Colon (tissue), 2 donors: Measurements from ENCODE around the gene AJAP1.

Experiments used
- FAIRE-seq: peaks from 2 replicates; lab custom pipeline; 2012; peaks lifted over from hg19 to GRCh38; lab: Jason Lieb, UNC
- donor health status: control.
- donor health status: control.

AJAP1 gene

DNA sequence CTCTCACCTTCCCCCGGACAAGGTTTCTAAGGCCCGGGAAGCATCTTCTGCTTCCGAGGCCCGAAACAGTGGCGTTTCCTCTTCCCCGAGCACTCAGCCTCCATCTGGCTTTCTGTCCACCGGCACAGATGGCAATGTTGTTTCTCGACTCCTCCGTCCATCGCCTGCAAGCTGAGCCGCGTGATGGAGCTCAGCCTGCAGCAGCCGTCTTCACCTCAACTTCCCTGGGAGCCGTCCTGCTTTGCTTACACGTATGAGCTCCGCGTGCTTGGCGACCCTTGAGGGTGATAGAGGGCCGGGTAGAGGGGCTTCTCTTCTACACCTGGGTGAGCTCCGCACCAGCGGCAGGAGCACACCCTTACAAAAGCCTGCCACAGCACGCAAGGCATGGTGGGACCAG lies 80.4 kb downstream of the AJAP1 start:
- no peak for FAIRE-seq

DNA sequence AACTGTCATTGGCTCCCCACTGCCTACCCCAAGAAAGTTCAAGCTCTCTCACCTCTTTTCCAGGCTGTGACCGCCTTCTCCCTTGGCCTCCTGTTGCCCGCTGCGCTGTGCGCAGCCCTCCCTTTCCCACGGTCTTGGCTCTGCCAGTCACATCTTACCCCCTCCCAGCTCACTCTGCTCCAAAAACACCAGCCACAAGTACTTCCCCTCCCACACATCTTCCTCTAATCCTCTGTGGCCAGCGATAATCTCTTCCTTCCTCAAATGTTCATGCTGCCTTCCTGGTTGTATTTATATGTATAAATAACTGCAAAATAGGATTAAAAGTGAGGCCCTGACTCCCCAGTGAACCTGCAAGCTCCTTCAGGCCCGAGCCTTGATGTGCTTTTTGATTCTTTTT lies 81.8 kb downstream of the AJAP1 start:
- FAIRE-seq, result no peak

DNA sequence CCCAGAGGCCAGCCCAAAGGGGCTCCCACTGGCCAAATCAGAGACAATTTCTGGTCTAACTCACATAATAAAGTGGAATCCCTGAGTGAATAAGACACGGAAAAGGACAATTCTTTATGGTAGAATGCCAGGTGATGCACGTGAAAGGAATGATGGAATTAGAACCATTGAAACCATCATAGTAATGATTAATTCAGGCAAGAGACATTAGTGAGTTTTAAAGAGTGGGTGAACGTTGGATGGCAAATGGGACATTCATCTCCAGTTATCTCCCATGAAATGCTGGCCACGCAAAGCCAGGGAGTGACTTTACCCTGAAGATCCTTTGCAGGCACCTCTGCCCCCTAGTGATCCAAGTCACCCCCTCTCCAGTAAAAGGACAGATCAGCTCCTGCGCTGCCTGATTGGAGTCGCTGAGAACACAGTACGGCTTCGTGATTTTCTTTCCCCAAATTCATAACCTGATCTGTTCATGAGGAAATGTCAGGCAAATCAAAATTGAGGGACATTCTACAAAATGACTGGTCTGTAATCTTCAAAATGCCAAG lies 87.5 kb downstream of the AJAP1 start:
- FAIRE-seq, result no peak

DNA sequence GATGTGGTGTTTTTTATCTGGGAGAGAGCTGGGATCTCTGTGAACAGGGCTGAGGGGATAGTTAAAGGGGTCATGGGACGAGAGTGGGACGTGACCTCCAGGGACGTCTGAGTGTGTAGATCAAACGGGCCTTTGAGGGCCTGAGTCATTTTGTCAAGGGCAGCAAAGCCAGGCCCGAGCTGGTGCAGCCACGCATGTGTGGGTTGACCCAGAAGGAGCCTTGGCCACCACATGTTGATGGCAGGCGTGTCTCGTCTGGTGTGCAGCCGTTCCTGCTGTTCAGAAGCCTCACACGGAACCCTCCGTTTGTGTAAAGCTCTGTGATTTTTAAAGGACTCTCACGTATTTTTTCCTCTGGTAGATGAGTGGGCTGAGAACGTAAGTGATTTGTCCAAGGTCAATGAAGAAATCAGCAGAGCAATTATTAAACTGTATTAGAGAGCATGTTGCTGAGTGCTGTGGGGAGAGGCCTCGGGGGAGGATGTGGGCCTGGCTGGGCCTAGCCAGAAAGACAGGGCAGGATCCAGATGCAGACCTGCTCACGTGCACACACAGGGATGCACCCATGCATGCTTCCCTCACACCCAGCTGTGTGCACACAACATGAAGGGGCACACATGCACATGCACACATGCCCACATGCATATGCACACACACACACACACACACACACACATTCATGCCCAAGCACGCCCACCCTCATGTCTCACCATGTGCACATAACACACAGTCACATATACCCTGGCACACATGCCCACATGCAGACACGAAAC lies 89.8 kb downstream of the AJAP1 start:
- FAIRE-seq, result no peak

DNA sequence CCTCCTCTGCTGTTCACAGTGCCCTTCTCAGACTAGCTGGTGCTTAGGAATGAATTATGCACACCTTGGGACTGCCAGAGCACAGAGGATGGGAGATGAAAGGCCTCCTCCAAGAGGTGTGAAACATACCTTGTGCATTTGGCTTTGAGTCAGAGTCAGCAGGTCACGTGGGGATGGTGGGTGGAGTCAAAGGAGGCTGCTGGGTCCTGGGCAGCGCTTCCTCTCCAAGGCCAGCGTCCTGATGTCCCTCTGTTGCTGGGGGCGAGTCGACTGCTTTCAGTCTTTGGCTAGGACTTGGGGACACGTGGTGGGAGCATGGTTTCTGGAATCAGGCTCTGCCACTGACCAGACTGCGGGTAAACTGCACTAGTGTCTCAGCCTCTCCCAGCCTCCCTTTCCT lies 91.2 kb downstream of the AJAP1 start:
- no peak for FAIRE-seq

DNA sequence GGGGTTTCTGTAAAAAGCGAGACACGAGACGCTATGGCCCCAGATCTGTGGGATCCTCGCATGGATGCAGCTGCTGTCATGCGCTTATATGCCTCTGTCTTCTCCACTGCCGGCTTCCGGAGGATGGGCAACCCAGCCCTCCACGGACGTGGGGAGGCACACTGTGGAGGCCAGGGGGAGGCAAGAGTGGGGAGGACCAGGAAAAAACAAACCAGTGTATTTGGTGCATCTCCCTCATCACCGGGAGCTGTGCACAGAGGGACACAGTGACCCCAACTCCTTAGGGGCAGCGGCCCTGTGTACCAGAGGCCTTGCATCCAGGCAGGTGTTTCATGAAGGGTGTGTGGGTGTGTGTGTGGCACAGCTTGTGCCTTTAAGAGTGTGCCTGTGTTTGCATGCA lies 95.0 kb downstream of the AJAP1 start:
- FAIRE-seq, result no peak

DNA sequence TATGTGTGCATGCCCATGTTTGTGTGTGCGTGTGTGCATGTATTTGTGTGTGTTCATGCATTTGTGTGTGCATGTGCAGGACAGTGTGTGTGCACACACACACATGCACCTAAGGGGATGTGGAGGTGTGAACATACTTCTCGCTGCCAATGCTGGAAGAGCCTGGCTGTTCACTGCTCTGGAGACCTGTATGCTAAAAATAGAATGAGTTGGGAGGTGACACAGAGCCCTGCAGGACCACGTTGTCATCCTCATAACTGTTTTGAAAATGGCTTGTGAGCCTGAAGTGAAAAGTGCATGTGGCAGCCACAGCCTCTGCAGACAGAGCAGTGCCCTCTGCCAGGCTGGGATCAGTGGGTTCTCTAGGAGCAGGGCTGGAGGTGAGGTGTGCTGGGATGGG lies 95.8 kb downstream of the AJAP1 start:
- no peak for FAIRE-seq

DNA sequence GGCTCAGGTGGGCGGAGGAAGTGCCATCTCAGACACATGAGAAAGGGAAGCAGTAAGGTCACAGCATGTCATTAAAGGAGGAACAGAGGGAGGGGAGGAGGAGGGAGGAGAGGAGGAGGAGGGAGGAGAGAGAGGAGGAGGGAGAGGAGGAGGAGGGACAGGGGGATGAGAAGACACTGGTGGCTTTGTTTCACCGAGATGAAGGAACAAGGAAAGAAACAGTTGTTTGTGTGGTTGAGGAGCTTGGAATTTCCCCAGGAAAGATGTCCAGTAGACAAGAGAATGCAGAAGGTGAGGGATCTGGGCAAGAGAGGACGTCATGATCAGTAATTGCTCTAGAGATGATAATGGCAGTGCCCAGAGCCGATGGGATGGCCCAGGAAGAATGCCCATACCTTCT lies 97.7 kb downstream of the AJAP1 start:
- FAIRE-seq, result no peak

DNA sequence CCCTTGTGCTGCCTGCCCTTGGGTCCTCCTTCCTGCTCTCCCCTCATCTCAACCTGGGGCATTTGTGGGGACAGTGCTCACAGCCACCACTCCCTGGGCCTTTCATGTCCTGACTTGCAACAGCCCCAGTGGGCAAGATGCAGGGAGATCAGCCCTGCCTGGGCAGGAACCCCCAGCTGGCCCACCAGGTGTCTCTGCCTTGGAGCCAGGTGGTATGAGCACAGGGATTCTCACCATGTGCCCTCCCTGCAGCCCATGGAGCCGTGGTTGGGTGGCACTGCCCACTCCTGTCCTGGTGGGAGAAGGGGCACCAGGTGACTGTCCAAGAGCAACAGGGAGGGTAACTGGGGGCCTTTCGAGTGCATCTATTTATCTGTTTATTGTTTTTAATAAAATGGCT lies 100.4 kb downstream of the AJAP1 start:
- FAIRE-seq, result no peak

DNA sequence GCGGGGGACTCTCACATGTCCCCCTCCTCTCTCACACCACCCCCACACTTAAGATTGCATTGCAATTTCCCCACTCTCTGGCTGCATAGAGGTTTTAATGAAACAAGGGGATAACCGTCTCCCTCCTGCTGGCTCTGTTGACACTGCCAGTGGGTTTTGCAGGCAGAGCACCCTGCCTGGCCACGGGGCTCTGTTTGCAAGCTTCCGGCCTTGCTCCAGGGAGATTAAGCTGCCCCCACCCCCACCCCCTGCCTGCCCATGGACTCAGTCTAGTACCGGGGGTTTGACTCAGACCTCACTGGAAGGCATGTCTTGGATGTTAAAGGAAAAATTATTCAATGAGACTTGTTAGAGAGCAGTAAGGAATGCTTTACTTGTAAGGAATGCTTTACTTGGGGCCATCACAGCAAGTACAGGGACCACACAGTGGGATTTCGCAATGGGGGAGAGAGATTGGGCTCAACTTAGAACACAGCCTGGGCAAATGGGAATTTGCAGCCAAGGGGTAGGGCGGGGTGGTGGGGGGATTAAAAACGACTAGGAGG lies 101.0 kb downstream of the AJAP1 start:
- FAIRE-seq, result no peak

DNA sequence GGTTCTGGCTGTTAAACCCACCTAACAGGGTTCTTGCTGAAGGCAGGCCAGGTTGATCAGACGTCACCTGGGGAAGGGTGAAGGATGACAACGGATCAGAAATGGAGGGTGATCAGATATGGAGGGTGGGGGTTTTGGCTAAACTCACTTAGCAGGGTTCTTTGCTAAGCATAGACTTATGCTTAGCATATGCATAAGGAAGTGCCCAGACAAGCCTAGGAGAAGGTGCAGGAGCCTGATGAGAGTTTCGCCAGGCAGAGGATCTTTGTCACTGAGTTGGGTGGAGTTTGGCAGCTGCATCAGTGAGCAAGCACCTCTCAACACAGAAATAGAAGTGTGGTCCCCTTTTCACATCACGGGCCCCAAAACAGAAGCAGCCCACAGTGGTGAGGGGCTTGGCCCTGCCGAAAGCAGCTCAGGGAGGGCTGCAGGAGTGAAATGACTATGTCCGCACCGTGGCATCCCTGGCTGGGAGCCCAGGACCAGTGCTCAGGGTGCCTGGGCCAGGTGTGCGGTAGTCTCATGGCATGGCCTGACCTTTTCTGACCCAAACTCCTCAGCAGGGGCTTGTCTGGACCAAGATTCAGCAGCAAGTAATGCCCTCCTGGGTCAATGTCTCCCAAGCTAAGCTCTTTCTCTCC lies 101.6 kb downstream of the AJAP1 start:
- no peak for FAIRE-seq

DNA sequence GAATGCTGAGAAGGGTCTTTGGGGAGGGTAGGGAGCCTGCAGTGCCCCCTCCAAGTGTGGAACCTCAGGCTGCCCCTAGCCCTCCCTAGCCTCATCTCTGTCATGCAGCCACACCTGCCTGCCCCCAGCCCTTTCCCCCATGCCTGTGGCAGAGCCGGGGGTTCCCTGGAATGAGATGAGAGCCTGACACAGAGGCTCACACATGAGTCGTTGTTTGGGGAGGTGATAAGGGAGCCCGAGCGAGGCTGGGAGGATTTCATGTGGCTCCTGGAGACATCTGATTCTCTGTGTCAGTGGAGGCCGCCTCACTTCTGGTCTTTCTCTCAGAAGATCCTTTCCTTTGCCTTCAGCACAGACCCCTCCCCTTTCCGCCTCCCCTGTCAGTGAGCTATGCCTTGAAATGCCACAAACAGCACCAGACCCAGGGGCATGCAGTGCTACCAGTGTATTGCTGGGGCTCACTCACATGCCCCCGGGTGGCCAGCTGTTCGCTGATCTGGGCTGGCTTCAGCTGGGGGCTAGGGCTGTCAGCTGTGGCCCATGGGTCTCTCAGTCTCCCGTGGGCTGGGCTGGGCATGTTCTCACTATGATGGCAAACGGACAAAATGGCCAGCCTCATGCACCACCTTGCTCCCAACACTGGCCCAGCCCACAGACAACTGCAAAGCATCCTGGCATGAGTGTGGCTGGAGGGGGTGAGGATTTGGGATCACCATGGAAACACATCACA lies 102.6 kb downstream of the AJAP1 start:
- no peak for FAIRE-seq

DNA sequence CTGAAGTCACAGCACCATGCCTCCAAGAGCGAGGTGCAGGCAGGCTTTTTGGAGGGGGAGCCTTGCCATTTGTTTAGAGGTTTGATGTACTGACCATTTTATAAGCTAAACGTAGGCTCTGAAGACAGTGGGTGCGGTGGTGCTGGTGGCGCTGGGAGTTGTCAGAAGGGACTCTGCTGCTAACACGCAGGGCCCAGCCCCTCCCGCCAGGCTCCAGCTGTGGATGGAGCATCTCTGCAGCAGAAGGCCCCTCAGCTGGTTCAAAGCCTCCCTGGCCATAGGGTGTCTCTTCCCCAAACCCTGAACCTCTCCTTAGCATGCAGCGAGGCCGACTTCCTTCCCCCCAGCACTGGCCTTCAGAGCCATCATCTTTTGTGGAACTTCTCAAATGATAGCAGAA lies 105.3 kb downstream of the AJAP1 start:
- no peak for FAIRE-seq

DNA sequence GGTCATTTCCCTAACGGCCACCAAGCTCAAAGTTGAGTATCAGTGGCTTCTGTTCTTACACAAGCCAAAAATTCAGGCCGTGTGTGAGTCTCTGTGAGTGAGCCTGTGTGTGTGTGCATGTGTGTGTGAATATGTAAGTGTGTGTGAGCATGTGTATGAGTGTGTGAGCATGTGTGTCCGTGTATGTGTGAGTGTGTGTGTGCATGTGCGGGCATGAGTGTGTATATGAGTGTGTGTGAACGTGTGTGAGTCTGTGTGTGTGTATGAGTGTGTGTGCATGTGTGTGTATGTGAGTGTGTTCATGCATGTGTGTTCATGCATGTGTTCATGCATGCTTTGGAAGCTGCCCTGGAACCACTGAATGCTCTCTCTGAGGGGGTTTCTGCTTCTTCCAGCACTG lies 105.7 kb downstream of the AJAP1 start:
- FAIRE-seq, result no peak

DNA sequence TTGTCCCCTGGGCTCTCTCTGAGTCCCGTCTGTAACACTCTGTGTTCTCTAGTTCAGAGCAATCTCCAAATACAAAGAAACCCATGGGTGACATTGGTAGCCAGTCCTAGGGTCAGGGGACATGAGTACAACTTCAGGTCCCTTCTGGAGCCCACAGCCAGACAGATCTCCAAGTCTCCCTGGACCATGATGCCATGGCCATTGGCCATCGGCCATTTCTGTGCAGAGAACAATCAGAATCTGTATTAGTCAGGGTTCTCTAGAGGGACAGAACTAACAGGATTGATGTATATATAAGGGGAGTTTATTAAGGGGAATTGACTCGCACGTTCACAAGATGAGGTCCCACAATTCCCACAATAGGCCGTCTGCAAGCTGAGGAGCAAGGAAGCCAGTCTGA lies 106.9 kb downstream of the AJAP1 start:
- no peak for FAIRE-seq

DNA sequence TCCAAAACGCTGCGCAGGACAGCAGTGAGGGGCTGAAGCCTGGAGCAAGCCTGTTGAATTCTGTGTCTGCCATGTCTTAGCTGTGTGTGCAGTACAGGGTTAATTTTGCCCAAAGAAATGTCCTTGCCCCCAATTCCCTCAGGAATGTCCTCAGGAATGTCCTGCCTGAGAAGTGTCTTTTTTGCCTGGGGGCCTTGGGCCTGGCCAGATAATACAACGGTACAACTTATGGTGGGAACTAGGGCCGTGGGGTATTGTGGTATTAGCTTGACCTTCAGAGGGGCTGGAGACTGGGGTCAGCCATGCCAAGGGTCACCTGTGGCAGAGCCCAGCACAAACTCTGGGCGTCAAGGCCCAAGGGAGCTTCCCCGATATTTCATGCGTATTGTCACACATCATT lies 107.7 kb downstream of the AJAP1 start:
- FAIRE-seq, result no peak

DNA sequence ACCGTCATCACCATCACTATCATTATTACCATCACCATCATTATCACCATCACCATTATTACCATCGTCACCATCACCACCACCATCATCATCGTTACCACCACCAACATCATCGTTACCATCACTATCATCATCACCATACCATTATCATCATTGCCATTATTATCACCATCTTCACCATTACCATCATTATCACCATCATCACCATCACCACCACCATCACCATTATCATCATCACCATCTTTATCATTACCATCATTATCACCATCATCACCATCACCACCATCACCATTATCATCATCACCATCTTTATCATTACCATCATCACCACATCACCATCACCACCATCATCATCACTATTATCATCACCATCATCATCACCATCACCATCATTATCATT lies 112.9 kb downstream of the AJAP1 start:
- FAIRE-seq, result no peak

DNA sequence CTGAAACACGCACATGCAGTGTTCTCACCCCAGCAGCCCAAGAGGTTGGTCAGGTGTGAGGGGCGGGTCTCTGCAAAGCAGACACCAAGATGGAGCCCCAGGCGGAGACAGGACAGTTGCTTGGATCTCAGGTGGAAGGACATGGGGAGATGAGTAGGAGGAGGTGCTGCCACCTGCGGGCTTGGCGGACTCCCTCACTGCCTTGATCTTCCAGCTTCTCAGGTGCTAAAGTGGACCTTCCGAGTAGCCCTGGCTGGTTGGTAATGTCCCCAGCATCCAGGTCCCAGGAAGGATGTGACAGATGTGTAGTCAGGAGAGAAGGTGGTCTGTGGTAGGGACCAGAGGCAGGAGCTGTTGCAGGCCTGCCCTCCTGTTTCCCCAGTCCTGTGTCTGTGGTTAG lies 114.1 kb downstream of the AJAP1 start:
- no peak for FAIRE-seq

DNA sequence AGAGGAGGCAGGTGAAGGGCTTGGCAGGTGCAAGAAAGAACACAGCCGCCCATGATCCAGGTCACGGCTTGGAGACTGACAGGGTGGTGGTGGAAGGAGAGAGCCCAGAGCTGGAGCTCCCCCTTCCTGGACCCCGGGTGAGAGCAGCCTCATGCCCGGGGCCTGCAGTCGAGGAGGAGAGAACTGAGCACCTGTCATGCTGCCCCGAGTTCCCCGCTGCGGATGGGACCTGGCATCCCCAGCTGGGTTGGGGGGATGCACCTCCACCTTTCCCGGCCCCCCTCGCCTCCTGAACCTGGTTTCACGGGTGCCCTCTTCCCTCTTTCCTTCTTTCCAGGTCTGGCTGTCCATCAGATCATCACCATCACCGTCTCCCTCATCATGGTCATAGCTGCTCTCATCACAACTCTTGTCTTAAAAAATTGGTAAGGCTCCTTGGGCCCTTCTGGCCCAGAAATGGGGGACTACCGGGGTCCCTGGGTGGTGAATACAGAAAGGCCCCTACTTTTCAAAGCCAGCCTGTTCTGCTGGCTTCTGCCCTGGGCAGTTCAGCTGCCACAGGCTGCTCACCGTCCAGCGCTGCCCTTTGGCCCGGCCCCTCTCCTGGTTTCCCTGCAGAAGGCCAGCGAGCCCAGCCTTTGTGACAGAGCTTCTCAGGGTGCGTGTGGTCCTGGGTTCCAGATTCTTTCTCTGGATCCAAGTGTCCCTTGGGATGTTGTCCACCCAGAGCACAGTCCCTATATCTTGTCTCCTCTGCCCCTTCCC lies 115.3 kb downstream of the AJAP1 start:
- no peak for FAIRE-seq

DNA sequence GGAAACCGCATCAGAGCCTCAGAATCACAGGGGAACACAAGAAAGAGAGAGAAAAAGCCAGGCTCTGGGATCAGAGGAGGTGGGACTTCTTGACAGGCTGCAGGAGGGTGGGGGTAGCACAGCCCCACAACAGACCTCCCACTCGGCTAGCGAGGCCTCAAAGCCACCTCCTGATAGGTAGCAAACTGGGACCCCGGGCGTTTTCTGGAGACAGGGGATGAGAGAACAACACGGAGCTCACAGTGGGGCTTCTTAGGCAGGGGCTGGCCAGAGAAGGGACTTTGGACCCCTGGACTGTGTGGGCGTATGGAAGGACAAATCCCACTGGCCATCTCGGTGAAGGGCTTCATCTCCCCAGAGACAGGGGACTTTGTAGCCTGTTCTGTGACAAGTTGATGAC lies 116.3 kb downstream of the AJAP1 start:
- FAIRE-seq, result no peak

DNA sequence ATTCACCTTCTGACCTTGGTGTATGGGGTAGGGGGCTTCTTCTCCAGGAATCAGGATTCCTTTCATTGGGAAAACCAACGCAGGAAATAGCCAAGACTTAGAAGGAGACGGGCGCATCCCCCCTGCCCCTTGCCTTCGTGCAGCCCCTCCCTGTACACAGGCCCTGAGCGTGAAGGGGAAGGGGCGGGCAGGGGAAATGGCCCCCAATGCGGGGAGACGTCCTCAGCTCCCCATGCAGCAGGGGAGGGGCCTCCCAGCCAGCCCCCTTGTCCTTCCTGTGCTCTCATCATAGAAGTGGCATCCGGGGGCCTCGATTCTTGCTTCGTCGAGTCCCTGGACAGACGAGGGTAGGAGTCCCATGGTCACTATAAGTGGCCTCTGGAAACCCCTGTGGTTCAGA lies 116.9 kb downstream of the AJAP1 start:
- FAIRE-seq, result no peak

DNA sequence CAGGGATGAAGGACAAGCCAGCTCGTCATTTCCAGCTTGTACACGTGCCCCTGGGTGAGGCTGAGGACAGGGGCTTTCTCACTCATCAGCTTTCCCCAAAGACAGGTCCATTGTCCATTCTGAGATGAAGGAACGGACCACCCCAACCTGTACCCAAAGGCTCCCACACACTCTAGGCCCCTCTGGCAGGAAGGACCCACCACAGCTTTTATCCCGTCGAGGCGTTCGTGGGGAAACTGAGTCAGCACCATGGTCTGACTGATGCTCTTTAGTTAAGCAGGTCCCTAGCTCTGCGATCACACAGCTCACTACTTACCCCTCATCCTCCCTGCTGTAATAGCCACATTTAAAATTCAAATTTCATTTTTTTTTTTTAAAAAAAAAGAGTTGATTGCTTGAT lies 117.3 kb downstream of the AJAP1 start:
- FAIRE-seq, result no peak
